Natural killer cell (primary cell): Measurements from ENCODE around the gene SMIM38. TPM values are rescaled to one million over a fixed set of nuclear protein-coding genes. Genes with fewer than 3 reads are reported as not detected.
A peak's percentile ranks its signal among the peaks of the same experiment; 100 is the strongest.

Experiments
- ATAC-seq, 3 donors: fragments of 150-1000 bp in 2 of 3; fragments of 200-7000 bp in 1 of 3; cut with Tn5 transposase; 1 replicate in 1 of 3; 2 replicates in 2 of 3; pipeline ENCODE4 v1.10.0; 2021; ENCODE audit warnings: mild to moderate bottlenecking in 2 of 3, moderate library complexity in 2 of 3
- DNase-seq, 2 donors: peaks; one replicate each; pipeline versions ENCODE4 v3.0.0 to v3.0.0-alpha.2; 2013 to 2021; ENCODE audit warnings: mixed read lengths in 1 of 2
- H3K27ac ChIP-seq: one replicate; pipeline ENCODE4 v1.5.1; 2013; ENCODE audit warnings: mild to moderate bottlenecking, low read length
- H3K27me3 ChIP-seq: one replicate; pipeline ENCODE4 v1.6.1; 2013; ENCODE audit warnings: low read length; ENCODE audit not compliant: control insufficient read depth, insufficient read depth
- H3K36me3 ChIP-seq: one replicate; pipeline ENCODE4 v1.6.1; 2013; ENCODE audit warnings: low read length; ENCODE audit not compliant: control insufficient read depth, insufficient read depth
- H3K4me1 ChIP-seq: one replicate; pipeline ENCODE4 v1.6.1; 2013; ENCODE audit warnings: low read length; ENCODE audit not compliant: control insufficient read depth, insufficient read depth
- H3K4me3 ChIP-seq: one replicate; pipeline ENCODE4 v1.5.1; 2013; ENCODE audit warnings: low read length
- H3K9me3 ChIP-seq: one replicate; pipeline ENCODE4 v1.6.1; 2013; ENCODE audit warnings: low read length; ENCODE audit not compliant: control insufficient read depth, insufficient read depth
- H3K27ac Mint-ChIP-seq, 2 donors: one replicate each; pipeline ENCODE4 v1.8.0; 2022; ENCODE audit warnings: mild to moderate bottlenecking in 2 of 2, mixed read lengths in 2 of 2, moderate library complexity in 1 of 2
- H3K27me3 Mint-ChIP-seq, 2 donors: one replicate each; pipeline ENCODE4 v1.8.0; 2022; ENCODE audit warnings: low read depth in 2 of 2, mixed read lengths in 2 of 2
- H3K36me3 Mint-ChIP-seq: one replicate; pipeline ENCODE4 v1.8.0; 2022; ENCODE audit warnings: mixed read lengths
- H3K4me1 Mint-ChIP-seq, 2 donors: one replicate each; pipeline ENCODE4 v1.8.0; 2022; ENCODE audit warnings: mixed read lengths in 2 of 2
- H3K4me3 Mint-ChIP-seq: one replicate; pipeline ENCODE4 v1.8.0; 2022; ENCODE audit warnings: mild to moderate bottlenecking, moderate library complexity, mixed read lengths
- H3K9me3 Mint-ChIP-seq, 2 donors: one replicate each; pipeline ENCODE4 v1.8.0; 2022; ENCODE audit warnings: mixed read lengths in 2 of 2
- CTCF ChIP-seq: fragments of 200-600 bp; IDR thresholded peaks from one replicate; pipeline ENCODE4 v1.8.0; 2022; ENCODE audit warnings: antibody characterized with exemption
- WGBS: methylation state at CpG from one replicate; pipeline ENCODE4 v1.1.7; 2013; ENCODE audit warnings: missing lambda C conversion rate; ENCODE audit not compliant: insufficient coverage; 5-methylcytosine and 5-hydroxymethylcytosine counted together
- intact Hi-C: fragments of 100-400 bp; cut with micrococcal nuclease; formaldehyde crosslinking; loops from one replicate; pipeline ENCODE4 v1.14.2; 2022
- total RNA-seq, 4 donors: library from RNA; stranded (reverse); fragments of 120-200 nt in 1 of 4; gene quantifications; one replicate each; pipeline versions ENCODE4 v1.2.3 to v1.2.4, GENCODE V29; 2013 to 2022

The SMIM38 gene
- total RNA-seq, 3 donors from 2014 or later (not counting 1 experiment from before 2014, with no cell fraction given): 0.23 to 0.42 (median 0.40) TPM

- no peaks in the 10 kb centered on the region for H3K27me3 ChIP-seq
- no peak for TF ChIP-seq CTCF
- Mint-ChIP-seq H3K4me3 (no peak overlapping the region), H3K27me3 (peaks cover 10 to 23% of the 10 kb centered on the region in 2 donors), H3K4me1 (no peaks in the 10 kb centered on the region), H3K27ac (no peak overlapping the region), H3K9me3 (peaks cover 0 to 2% of the 10 kb centered on the region in 2 donors), H3K36me3 (no peaks in the 10 kb centered on the region)
- H3K27ac ChIP-seq: no peak overlapping the region
- H3K36me3 ChIP-seq: no peaks in the 10 kb centered on the region
- H3K4me1 ChIP-seq: peaks cover 5% of the 10 kb centered on the region
- no peak overlapping the region for H3K4me3 ChIP-seq
- intact Hi-C loops: no loop called here
- H3K9me3 ChIP-seq: no peaks in the 10 kb centered on the region
- 39% methylated on average over 21 of the region's 21 CpGs for WGBS
- peak in 1 of 2 donors; percentile 9 for DNase-seq
- ATAC-seq: peak in 2 of 3 donors; percentile 18 to 36
Observed at GRCh38 chr11:69166218-69167115, 10.7 kb downstream of the SMIM38 start.

- Histone ChIP-seq H3K4me1 (peaks cover 5% of the 10 kb centered on the region), H3K27ac (no peak overlapping the region), H3K9me3 (no peaks in the 10 kb centered on the region), H3K36me3 (no peaks in the 10 kb centered on the region), H3K4me3 (no peak overlapping the region), H3K27me3 (no peaks in the 10 kb centered on the region)
- WGBS: 91% methylated on average over 10 of the region's 10 CpGs
- ATAC-seq: no peak
- peaks cover 0 to 2% of the 10 kb centered on the region in 2 donors for H3K9me3 Mint-ChIP-seq
- DNase-seq: no peak
- H3K36me3 Mint-ChIP-seq: no peaks in the 10 kb centered on the region
- no peak for TF ChIP-seq CTCF
- no peak overlapping the region for H3K4me3 Mint-ChIP-seq
- no peaks in the 10 kb centered on the region for H3K4me1 Mint-ChIP-seq
- intact Hi-C loops: no loop called here
- H3K27me3 Mint-ChIP-seq: peaks cover 10 to 22% of the 10 kb centered on the region in 2 donors
- H3K27ac Mint-ChIP-seq: peak overlapping the region in 1 of 2 donors; percentile 15
Observed at GRCh38 chr11:69167130-69167915, 11.6 kb downstream of the SMIM38 start.

- ATAC-seq (no peak), DNase-seq (no peak)
- H3K9me3 Mint-ChIP-seq: no peaks in the 10 kb centered on the region
- H3K36me3 ChIP-seq: no peaks in the 10 kb centered on the region
- TF ChIP-seq CTCF: no peak
- no peak overlapping the region for H3K4me3 Mint-ChIP-seq
- no peak overlapping the region for H3K4me3 ChIP-seq
- H3K9me3 ChIP-seq: no peaks in the 10 kb centered on the region
- 82% methylated on average over 9 of the region's 9 CpGs for WGBS
- intact Hi-C loops: no loop called here
- H3K4me1 Mint-ChIP-seq: no peaks in the 10 kb centered on the region
- no peak overlapping the region for H3K27ac ChIP-seq
- H3K36me3 Mint-ChIP-seq: no peaks in the 10 kb centered on the region
- no peaks in the 10 kb centered on the region for H3K27me3 ChIP-seq
- H3K4me1 ChIP-seq: peaks cover 5% of the 10 kb centered on the region
- peak overlapping the region in 1 of 2 donors; percentile 15 for H3K27ac Mint-ChIP-seq
- H3K27me3 Mint-ChIP-seq: peaks cover 10 to 16% of the 10 kb centered on the region in 2 donors
Observed at GRCh38 chr11:69167916-69168691, 12.4 kb downstream of the SMIM38 start.
